Putamen (tissue), 1 donor: Measurements from ENCODE around the gene WDR41.

Source experiments
- DNase-seq: peaks from one replicate; pipeline ENCODE4 v3.0.0-alpha.2; 2016; ENCODE audit warnings: low spot score

The WDR41 gene

DNA sequence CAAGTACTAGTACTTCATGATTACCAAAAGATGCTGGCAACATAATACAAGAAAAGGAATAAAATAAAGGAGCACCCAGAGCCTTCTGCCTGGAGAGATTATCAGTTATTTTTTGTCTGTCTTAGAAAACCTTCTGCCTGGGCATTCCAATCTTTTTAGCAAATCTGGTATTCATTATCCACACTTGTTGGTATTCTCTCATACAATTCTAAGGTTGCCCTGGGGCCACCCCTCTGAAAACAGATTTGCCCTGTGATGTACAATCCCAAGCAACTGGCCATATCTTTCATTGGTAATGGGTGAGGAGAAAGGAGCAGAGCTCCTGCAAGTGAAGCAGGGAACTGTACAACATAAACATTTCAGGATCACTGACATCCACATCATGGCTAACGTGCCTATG, 47.8 kb downstream of the WDR41 start:
- no peak for DNase-seq

DNA sequence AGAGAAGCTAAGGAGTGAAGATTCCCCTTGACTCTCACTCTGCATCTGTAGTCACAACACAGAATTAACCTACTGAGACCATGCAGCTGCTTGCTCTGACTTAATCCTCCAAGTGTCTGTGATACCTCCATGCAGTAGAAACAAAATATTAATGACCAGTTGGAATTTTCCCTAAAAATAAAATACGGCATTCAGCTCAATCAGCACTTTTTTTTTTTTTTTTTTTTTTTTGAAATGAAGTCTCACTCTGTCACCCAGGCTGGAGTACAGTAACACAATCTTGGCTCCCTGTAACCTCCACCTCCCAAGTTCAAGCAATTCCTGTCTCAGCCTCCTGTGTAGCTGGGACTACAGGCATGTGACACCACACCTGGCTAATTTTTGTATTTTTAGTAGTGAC, 48.4 kb downstream of the WDR41 start:
- DNase-seq, result no peak

DNA sequence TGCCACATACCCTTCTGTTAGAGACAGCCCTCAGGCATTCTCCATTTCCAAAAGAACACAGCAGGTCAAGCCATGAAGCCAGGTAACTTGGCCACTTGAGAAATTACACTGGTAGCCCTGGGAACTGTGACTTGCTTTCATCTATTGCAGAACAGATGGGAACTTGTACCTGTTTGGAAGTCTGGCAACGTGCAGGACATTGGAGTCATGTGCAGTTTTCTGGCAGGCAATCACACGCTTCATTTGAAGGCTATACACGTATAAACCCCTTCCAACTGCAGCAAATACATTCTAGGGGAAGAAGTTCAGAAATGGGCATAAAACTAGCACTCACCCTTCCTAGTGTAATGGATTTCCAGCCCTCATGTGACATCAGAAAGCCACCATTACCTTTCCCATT, 54.0 kb downstream of the WDR41 start:
- DNase-seq, result no peak

DNA sequence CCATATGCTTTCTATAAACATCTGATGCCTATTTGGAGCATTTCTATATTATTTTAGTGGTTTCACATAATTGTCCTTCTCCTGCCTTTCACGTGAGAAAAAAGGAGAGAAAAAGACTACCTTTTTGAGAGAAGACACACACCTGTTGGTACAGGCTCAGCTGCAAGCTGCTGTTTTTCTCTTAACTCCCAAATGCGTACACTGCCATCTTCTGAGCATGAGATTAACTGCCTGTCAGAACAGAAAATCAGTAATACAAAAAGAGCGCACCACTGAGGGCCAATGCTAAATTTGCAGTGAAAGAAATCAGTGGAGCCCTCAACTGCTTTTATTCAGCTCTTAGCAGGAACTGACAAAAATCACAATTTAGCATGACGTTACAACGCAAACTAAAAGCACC, 54.9 kb downstream of the WDR41 start:
- DNase-seq, result peak; percentile 56

DNA sequence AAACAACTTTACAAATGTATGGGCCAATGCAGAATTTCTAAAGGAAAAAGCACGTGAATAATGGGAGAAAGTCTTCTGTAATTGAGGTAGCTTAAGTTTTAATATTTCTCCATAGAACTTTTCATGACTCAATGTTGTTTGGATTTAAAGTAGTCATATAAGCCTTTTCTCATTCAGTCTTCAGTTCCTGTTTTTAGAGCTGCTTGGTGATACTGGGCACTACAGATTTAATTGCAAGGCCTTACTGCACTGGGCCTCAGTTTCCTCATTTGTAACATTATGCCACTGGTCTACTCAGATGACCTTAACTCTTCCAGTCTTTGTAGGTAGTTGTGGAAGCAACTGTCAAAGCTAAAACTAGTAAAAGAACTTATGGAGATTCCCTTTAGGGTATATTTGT, 60.4 kb downstream of the WDR41 start:
- DNase-seq, result no peak

DNA sequence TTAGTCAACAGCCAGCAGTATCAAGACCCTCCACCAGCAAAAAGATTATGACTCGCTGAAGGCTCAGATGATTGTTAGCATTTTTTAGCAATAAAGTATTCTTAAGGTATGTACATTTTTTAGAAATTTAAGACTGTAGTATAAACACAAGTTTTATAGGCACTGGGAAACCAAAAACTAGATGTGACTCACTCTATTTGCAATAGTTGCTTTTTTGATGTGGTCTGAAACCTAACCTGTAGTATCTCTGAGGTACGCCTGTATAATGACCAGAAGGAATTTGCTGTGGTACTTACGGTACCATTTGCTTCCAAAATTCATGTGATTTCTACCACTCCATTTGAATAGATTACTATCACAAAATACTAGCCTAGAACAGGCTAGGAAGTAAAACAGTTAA, 60.8 kb downstream of the WDR41 start:
- no peak for DNase-seq

DNA sequence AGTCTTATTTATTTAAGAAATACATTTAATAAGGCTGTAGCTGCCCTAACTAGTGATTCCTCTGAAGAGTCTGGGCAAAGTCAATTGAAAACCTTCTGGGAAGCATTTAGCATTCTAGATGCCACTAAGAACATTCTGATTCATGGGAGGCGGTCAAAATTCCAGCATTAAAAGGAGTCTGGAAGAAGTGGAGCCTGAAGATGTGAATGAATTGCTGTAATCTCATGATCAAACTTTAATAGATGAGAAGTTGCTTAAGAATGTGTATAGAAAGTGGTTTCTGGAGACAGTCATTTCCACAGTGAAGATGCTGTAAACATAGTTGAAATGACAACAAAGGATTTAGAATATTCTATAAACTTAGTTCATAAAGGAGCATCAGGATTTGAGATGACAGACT, 61.4 kb downstream of the WDR41 start:
- DNase-seq, result no peak

DNA sequence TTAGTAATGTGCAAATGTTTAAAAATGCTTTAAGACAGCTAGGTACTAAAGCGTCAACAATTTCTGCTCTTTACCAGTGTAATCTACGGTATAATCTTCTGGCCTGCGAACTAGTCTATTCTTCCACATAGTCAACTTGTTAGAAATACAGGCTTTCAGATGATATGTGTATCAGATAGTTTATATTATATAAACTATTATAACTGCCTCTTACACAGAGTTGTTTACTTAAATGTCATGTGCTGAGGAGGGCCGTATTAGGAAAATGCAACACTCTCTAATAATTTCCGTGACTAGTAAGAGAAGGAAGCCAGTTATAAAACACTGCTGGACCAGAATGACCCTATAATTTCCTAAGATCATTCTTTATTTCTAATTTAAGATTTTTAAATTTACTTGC, 63.6 kb downstream of the WDR41 start:
- no peak for DNase-seq

DNA sequence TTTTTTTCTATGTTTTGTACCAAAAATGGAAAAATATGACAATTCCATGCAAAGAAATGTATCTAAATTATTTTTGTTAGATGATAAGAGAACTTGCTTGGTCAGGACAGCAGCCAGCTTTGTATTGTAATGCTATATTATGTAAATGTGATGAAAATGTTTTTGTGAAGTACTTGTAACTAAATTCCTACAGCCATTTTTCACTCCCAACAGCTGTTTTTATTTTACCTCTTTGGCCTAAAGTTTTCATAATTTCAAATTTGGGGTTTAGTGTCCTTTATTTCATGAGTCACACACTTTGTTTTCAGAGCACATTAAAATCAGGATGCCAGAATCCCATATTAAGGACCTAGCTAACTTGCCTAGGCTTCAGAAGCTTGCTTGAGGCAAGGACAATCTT, 64.1 kb downstream of the WDR41 start:
- no peak for DNase-seq

DNA sequence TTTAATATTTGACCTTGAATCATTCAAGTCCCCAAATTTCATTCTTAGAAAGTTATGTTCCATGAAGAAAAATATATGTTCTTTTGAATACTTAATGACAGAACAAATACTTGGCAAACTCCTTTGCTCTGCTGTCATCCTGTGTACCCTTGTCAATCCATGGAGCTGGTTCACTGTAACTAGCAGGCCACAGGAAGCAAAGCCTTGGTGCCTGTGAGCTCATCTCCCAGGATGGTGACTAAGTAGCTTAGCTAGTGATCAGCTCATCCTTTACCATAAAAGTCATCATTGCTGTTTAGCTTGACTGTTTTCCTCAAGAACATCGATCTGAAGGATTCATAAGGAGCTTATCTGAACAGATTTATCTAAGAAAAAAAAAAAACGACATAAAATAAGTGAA, 65.4 kb downstream of the WDR41 start:
- DNase-seq, result no peak

DNA sequence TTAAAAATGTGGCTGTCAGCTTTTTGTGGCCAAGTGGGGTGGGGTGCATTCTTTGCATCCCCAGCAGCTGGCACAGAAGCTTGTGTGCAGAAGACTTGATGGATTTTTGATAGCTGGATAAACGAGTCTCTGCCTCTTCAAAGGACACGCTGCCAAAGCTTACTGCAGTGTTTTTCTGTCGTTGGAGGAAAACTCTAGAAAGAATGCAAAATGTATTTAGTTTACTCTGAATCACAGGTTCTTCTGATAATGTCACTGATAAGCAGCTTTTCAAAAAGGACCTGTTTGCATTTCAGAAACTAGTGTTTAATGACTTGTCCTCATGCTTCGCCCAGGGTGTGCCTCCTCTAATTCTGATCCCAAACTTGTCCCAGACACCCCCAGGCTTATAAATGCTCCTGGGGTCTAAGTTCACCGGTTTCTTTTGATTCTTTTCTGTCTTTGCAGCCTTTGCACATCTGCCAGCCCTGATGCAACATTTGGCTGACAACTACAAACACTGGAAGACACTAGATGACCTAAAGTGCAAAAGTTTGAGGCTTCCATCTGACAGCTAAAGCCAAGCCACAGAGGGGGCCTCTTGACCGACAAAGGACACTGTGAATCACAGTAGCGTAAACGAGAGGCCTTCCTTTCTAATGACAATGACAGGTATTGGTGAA, 66.0 kb downstream of the WDR41 start:
- DNase-seq, result no peak

DNA sequence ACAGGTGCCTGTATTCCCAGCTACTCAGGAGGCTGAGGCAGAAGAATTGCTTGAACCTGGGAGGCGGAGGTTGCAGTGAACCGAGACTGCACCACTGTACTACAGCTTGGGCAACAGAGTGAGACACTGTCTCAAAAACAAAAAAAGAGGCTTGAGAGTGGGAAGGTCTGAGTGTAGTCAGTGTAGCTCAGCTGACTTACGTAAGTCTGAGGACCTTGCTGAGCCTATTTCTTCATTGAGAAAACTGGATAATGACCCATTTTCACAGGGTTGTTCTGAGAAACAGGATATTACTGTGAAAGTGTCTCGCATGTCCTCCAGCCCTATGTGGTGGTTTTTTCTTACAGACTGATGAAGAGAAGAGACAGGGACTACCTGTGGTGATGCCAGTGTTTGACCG, 66.7 kb downstream of the WDR41 start:
- no peak for DNase-seq

DNA sequence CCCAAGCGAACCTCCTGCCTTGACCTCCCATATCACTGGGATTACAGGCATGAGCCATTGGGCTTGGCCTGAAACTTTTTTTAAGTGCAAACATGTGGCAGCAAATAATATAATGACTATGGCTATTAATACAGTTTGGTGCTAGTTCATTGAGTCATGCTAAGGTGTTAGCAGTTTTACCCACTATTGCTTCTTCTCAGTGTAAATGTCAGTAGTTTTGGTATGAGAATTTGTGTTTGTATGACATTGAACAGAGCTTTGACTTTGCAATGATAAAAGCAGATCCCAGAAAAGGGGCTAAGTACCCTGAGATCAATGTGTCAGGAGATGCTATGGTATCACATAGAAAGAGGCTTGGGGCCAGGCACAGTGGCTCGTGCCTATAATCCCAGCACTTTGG, 67.2 kb downstream of the WDR41 start:
- no peak for DNase-seq

DNA sequence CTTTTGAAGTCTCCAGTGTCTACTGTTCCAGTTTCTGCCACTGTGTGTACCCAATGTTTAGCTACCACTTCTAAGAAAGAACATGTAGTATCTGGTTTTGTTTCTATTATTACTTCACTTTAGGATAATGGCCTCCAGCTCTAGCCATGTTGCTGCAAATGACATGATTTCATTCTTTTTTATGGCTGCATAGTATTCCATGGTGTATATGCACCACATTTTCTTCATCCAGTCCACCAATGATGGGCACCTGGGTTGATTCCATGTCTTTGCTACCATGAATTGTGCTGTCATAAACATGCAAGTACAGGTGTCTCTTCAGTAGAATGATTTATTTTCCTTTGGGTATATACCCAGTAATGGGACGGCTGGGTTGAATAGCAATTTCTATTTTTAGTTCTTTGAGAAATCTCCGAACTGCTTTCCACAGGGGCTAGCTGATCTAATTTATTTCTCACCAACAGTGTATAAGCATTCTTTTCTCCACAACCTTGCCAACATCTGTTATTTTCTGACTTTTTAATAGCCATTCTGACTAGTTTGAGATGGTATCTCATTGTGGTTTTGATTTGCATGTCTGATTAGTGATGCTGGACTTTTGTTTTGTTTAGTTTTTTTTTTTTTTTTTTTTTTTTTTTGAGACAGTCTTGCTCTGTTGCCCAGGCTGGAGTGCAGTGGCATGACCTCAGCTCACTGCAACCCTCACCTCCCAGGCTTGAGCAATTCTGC, 68.9 kb downstream of the WDR41 start:
- DNase-seq, result no peak

DNA sequence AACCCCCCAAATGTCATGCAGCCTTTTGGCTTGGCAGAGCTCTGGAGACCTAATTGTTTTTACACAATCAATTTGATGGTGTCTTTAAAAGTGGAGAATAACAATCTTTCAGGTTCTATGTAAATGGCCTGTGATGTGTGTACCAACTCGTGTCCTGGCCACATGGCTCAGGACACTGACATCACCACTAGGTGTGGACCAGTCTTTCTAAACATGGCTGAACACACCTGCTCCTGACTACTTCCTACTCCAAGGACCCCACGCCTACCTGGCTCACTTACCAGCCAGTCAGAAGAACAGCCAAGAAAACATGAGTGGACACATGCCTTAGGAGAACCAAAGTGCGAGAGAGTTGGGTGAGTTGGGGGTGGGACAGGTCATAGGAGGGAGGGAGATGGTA, 71.2 kb downstream of the WDR41 start:
- DNase-seq, result no peak

DNA sequence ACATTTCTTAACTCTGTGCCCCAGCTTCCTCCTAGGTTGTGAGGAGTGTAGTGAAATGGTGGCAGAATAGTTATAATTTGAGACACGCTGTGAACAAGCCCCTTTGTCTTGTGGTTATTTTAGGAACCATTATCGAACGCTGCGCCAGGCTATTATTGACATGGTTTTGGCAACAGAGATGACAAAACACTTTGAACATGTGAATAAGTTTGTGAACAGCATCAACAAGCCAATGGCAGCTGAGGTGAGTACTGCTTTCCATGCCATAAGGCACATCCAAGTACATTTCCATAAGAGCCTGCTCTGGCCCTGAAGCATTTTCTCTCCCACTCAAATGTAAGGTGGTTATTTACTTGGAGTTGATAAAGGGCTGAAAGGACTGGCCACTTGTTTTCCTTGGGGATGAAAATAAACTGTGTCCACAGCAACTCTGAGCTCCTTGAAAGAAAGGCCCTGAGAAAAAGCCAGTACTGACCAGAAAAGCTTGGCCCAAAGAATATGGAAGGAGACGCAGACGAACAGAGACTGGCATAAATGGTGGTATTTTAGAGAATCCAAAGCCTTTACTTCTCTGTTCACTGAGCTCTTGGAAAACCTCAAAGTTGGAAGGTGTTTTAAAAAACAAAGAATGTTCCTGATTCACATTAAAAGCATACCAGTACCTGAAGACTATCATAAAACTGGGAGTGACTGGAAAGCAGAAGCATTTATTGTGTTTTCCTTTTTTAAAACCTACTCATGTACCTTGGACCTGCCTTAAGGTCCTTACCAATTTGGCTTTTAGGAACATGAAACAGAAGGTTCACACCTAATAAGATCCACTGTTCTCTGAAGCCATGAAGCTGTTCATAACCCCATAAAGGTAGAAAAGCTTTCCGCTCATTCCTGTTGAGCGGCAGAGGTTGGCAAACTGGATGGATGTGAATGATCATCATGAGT, 72.2 kb downstream of the WDR41 start:
- no peak for DNase-seq

DNA sequence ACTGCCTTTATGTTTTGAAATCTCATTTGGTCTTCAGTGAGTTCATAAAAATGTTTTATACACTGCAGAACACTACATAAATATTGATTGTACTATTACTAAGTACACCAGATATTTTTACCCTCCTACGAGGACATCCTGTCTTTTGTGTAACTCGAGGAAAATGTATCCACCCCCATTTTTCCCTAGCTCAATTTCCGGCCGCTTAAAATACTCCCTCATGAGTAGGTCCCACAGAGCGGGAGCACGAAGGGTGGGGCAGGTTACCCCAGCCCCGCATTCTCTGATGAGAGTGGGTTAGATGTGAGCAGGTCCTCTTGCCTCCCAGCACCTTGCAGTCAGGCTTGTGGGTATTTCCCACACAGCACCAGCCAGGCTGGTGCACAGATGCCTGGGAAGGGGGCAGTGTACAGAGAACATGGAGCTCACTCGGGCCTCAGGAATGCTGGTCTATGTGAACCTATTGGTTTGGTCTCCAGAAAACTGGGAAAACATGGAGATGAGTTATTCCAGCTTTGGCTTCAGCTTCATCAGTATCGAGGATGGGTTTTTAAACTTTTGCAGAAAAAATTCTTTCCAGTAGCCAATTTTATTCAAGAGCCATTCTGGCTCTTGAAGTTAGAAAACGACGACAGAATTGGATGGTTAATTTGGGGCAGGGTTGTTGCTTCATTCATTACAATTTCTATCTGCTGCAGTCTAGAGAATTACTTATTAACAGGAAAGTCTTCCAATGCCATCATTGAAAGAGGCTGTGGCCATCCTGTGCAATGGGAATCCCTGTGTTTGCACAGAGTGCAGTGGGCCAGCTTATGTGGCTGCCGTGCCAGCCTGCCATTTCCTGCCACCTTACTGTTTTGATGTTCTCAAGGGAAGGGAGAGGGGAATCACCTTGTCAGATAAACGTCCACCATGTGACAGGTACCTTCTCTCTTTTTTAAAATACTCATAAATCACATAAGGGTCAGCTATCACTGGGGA, 73.2 kb downstream of the WDR41 start:
- peak; percentile 40 for DNase-seq

DNA sequence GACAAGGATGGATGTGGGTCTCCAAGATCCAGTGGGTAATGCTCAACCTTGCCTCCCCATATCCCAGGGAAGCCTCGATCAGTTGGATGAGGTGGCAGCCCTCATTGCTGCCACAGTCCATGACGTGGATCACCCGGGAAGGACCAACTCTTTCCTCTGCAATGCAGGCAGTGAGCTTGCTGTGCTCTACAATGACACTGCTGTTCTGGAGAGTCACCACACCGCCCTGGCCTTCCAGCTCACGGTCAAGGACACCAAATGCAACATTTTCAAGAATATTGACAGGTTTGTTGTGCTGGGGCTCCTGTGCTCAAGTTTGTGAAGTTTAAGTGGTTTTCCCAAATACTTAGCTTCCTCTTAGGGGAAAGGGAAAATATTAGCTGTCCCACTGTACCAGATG, 74.0 kb downstream of the WDR41 start:
- DNase-seq, result no peak

DNA sequence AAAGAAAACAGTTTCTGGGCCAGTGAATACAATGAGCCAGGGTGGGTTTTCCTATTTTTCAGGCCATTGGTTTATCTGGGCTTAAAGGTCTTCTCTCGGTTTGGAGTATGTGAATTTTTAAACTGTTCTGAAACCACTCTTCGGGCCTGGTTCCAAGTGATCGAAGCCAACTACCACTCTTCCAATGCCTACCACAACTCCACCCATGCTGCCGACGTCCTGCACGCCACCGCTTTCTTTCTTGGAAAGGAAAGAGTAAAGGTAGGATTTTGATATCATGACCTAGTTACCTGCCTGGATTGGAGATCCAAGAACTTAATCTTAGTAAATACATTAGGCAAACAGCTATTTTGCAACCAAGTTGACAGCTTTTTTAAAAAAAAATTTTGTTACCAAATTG, 79.1 kb downstream of the WDR41 start:
- DNase-seq, result no peak

DNA sequence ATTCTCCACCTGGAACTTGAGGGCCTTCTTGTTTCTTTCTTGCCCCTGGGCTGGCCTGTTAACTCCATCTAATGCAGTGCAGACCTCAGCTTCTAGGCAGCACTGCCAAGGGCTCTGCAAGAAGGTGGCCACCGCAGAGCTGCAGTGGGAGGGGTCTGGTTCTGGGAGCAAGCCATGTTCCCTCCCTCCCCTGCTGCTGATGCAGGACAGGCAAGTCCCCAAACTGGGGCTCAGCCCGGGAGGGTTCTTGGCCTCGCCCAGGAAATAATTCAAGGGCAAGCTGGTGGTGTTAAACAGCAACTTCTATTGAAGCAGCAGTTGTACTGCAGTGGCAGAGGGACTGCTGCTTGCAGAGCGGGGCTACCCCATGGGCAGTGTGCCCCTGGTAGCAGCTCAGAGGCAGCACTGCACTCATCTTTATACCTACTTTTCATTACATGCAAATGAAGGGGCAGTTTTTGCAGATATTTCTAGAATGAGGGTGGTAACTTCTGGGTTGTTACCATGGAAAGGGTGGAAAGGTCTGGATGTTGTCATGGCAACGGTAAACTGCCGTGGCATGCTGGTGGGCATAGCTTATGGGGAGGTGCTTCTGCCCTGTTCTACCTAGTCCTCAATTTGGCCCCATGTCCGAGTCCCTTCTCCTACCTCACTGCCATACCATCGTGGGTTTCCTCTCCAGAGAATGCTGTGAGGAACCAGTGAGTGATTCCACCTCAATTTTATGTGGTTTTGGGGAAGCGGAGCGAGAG, 82.1 kb downstream of the WDR41 start:
- no peak for DNase-seq

DNA sequence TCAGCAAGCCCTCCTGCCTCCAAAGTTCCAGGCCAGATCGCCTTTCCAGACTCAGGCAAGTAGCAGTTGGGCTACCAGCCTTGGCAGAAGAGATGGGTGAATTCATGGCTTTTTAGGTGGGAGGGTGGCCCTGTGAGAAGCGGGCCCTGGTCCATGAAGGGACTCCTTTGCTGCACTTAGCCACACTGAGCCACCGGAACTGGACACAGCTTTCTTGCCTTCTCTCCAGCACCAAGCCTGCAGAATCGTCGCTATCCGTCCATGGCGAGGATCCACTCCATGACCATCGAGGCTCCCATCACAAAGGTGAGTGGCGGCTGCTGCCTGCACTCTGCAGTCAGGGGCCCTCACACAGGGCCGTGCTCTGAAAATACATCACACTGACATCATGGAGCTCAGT, 85.0 kb downstream of the WDR41 start:
- no peak for DNase-seq
